ENCODE results near the gene SEMA7A.

The SEMA7A gene

DNA sequence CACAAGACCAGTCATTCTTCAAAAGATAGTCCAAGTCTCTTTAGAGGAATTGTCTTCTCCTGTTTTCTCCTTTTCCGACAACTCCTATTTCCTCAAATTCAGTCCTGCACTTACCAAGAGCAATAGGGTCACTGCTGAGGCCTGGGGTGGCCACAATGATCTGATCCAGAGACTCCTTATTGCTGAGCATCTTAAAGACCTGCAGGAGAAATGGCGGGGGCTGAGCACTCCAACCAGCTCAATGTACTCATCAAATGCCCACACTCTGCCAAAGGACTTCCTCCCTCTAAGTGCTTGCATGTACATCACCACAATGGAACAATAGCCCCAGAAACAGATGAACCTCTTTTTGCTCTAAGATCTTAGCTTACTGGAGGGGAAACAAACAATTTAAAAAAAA is 17.6 kb upstream of the SEMA7A start:
- no peak for DNase-seq

DNA sequence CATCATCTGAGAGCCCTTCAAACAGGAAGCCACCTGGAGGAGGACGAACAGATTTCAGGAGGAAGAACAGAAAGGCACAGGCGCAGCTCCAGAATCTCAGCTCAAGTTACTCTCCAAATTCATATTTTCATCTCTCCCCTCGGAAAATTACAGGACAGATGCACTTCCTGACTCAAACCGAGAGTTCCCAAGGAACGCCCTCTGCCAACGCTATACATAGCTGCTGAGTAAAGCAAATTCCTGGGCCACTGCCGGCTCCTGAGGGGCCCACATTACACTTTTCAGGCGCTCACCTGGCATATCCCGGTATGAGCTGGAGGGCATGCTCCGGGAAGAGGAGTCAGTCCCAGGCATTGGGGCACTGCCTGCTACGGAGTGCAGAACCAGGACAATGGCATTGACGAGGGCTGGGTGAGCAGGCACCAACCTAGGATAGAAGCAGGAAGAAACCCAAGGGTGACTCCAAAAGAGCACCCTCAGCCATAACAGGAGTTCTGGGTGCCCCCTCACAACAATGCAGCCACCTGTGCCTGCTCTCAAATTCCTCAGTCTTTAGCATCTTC is 16.0 kb upstream of the SEMA7A start:
- DNase-seq, result no peak

DNA sequence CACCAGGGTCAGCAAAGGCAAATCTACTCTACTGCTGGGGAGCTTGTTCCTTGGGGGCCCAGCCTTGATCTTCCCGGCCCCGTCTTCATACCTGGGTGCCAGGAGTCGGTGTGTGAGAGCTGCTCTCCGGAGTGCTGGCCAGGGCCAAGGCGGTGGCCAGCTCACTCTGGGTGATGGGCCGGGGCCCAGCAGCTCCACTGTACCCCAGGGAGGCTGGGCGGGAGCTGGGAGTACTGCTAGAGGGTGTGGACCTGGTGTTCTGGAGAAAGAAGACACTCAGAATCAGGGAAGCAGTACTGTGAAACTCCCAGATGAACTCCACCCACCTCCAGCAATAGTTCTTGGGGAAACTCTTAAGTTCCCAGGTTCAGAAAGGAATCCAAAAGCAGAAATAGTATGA is 15.3 kb upstream of the SEMA7A start:
- no peak for DNase-seq

DNA sequence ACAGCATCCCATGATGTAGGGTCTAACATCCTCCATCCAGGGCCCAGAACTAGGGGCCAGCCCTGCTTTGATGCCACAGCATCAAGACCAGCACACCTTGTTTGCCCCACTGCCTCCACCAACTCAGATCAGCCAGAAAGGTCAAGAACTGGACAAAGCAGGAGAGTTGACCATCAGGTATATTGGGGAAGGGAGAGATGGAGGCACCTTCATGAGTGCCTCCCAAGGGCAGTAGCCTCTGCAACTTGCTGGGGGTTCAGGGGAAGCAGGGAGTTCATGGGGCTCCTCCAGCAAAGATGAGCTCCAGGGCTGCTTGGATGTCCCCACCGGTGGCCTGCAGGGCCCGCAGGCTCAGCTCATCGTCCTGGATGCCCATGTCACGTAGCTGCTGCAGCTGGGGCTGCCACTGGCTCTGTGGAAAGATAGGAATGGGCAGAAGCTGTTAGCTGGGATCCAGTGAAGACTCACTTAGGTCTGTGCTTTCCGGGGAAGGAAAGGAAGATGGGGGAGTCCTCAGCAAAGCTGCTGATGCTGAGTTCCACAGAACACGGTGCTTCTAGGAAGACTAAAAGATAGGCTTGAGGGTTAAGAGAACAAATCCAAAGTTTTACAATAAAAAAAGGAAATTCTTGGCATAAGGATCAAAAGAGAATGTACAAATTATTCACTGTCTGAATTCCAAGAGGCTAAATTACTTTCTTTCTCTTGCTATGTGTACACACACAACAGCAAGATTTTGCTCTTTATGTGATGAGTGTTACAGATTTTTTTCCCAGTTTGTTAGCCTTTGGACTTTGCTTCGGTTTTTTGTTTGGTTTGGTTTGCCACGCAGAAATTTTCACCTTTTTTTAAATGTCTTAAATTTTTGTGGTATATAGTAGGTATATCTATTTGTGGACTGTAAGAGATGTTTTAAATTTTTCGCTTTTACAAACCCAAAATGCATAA is 12.3 kb upstream of the SEMA7A start:
- no peak for DNase-seq

DNA sequence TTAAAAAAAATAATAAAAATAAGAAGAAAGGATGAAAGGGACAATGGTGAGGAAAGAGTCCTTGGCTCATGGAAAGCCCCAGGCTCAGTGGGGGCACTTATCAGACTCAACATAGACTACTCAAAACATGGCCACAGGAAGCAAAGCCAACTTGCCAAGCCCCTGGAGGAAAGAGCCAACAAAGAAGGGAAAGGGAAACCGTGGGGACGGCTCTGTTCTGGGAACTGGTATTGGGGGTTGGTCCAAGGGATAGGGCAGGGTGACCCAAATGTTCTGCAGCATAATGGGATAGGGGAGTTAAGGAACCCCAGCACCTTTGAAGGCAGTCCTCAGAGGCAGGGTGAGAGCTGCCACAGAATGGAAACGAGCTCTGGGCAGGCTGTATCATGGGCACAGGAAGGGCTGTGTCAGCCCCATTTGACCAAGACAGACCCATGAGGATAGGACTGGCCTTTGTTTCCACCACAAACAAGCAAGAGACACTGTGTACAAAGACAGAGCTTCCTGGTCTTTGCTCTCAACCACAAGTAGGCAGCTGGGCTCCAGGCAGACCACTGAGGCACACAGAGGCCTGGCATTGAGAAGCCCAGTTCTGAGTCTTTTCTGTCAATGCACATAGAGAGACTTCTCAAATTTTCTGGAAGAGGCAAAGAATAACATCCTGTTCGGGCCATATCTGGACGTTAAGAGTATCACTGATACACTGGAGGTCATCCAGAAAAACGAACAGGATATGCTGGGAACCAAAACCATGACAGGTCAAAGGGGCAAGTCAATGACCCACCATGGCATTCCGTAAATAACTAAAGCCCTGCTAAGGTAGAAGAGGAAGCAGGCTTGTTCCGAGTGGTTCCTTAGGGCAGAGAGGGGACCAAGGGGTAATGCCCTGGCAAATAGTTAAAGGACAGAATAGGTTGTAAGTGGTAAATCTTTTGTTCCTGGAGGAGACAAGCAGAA is 10.6 kb upstream of the SEMA7A start:
- DNase-seq, result no peak

DNA sequence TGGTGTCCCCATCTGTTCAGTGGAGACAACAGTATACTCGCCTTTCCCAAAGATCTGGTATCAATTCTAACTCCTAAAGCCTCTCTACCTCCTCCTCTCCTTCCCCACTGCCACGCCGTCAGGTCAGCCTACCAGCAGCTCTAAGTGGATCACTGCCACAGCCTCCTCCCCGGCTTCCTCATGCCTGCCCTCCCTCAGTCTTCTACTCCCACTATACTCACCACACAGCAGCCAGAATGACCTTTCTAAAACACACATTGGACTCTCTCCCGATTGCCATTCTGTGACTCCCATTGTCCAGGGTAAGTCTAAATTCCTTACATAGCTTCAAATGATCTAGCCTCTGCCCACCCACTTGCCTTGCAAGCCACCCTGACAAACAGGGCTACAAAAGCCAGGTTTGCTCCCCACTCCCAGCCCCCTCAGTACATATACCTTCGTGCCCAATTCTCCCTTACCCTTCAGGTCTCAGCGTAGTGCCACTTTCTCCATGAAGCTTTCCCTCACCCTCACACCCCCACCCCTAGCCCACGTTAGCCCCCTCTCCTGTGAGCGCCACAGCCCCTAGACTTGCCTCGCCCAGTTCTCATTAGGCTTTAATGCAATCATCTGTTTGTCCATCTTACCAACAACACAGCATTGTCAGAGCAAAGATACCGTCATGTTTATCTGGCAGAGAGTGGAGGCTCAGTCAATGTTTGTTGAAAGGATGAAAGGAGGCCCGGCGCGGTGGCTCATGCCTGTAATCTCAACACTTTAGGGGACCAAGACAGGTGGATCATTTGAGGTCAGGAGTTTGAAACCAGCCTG is 9.5 kb upstream of the SEMA7A start:
- no peak for DNase-seq

DNA sequence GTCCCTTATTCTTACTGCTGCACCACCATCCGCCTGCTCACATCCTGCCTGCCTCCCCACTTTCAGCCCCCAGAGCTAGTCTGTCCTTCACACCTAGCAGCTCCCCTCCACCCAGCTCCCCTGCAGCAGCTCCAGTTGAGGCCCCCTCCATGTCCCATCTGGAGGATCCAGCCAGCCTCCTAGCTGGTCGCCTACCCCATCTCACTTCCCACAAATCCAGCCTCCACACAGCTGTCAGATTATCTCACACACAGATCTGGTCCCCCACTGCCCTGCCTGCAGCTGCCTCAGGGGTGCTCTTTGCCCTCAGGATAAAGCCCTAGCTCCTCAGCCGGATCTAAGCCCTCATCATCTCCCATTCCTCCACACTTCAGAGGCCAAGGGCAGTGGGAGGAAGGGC is 8.8 kb upstream of the SEMA7A start:
- no peak for DNase-seq

DNA sequence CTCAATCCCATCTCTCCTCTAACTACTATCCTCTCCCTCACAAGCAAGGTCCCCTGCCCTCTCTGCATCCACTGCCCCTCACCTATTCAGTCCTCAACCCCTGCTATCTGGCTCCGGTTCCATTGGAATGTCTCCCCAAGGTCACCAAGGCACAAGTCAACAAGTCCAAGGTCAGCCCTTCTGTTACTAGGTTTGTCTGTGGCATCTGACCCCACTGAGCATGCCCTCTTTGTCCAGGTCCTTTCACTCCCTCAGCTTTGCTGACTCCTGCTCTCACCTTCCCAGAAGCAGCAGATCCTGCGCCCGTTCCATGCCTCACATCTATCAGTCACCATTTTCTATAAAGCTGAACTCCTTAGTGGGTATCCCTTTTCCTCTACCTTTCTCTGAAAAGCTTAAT is 8.3 kb upstream of the SEMA7A start:
- no peak for DNase-seq

DNA sequence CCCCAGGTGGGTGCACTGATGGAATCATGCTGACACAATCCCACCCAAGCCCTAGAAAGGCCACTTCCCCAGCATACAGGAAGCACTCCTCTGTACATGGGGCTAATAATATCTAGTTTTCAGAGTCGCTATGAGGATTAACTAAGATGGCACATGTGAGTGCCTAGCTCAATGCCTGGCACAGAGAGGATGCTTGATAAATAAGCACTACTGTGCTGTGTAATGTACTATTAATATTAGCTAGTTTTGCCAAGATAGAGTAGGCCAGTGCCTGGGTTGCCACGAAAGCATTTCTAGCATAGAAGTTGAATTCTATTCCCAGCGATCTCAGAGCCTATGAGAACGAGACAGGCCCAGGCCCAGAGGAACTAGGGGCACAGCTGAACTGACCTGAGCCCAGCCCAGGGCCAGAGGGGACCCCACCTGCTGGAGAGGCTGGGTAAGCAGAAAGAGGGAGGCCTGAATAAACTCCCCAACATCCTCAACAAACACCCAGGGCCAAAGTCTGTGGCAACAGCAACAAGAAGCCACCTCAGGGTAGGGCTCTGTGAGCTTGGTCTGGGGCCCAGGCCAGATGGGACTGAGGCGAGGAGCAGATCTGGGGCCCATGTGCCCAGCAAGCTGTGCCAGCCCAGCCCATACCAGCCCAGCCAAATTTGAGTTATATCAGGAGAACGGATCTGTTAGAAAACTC is 7.6 kb upstream of the SEMA7A start:
- DNase-seq, result no peak

DNA sequence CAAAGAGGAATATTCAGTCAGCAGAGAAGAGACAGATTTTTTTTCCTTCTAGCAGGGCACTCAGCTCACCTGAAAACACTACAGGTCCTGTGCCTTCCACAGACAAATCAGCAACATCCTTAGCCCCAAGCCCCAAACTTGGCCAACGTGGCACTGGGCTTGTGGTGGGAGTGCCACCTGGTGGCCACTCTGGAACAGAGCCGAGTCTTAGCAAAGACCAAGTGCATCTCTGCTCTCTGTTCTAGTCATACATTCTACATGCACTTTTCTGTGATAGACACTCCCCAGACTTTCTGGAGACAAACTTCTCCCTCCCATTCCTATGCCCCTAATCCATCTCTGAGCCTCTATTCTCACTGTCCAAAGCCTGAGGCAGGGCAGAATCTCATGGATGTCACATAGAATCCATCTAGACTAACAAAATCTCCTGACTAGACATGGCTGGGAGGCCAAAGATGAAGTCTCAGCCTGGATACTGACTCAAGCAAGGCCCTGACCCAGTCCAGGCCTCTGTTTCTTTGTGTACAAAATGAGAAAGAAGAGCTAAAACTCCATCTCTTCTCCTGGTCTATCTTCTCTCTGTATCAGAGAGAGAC is 5.1 kb upstream of the SEMA7A start:
- DNase-seq, result peak; percentile 47 to 74

DNA sequence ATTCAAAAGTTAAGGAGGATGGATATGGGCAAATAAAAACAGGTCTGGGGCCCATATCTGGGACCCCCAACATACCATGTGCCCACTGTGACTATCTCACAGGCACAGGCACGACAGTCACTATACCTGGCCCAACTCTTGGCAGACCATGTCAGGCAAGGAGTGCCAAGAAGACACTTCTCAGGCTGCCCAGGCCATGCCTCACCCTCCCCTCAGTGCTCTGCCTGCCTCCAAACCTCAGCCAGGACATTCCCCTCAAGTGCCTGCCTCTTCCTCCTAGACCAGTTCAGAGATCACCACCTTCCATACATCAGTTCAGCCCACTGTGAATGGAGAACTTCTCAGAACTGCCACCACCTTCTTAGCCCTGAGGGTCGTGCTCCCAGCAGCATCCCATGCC is 4.4 kb upstream of the SEMA7A start:
- no peak for DNase-seq

DNA sequence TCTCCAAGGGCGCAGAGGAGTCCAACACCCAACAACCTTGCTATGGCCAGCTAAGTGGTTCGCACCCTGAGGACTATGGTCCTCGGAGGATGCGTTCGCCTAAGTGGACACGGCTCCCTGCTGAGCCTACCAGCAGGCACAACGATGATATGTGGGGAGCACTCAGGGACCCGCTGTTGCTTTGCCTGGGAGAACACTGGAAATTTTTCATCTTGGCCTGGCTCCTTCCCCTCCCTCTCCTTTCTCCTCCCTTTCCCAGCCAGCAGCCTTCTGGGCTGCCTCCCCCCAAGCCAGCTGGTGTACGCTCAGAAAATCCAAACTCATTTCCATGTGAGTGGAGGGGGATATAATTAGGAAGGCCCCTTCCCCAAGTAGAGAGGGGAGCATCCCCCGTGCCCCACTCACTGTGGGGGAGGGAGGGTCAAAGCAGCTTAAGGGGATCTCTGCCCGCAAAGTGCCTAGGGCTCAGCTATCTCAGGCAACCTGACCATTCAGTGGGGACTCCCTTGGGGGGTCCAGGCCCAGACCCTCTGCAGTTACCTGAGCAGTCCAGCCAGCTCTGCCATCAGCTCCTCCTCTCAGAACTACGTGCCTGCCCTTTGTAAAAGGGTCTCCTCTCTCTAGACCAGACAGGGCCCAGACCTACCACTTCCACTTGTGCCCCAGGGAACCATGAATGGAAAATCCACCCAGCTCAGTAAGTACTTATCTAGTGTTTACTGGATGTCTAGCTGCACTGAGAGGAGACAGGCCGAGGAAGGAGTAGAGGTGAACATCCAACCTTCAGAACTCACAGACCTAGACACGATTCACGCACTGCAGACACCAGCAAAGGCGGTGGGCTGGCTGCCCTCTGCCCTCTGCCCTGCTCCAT is 742 bp upstream of the SEMA7A start:
- no peak for DNase-seq

DNA sequence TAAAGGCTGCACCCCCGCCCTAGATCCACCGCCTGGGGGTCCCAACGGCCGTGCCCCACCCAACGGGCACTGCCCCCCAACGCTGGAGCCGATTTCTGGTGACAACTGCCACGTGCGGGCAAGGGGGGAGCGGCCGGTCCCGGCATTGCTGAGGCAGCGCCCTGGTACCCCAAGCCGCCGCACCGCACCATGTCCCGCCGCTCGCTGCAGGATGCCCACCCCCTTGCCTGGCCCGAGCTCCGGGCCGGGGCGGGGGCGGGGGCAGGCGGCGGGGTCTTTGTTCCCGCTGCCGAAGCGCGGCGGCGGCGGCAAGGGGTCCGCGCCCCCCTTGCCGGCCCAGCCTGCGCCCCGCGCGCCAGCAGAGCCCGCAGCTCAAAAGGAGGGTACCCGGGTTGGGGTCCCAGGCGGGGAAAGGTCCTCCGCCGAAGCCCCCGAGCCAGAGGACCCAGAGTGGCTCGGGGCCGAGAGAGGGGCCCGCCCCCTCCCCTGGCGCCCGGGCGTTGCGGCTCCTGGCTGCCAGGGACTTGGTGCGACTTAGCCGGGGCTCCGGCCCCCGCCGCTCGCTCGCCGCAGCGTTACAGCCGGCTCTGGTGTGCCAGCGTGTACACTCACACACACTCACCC is 678 bp downstream of the SEMA7A start:
- no peak for DNase-seq

DNA sequence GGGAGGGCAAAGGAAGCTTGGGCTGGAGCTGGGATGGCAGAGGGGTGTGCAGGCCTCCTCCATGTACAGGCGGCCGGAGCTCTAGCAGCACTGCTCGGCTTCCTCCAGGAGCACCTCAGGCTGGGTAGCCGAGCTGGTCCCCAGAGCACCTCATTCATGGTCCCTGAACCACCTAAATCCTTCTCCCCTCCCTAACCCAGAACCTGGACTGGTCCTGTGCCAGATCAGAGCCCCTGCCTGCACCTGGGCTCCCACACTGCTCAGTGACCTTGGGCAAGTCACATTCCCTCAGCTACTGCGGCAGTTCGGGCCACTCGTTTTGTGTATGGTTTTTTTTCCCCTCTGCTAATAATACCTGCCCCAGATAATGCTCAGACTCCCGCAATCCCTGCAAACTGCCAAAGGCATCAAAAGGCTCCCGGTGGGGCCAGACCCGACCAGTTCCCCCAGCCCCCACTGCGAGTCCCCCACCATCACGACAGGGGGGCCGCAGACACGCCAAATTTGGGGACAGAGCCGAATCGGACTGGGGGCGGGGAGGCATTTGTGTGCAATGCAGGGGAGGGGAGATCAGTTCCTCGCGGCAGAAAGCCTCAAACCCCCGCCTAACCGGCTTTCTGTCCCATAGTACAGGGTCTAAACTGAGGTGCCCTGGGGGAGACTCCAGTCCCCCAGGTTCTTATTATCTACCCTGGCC is 1.3 kb downstream of the SEMA7A start:
- DNase-seq, result no peak

DNA sequence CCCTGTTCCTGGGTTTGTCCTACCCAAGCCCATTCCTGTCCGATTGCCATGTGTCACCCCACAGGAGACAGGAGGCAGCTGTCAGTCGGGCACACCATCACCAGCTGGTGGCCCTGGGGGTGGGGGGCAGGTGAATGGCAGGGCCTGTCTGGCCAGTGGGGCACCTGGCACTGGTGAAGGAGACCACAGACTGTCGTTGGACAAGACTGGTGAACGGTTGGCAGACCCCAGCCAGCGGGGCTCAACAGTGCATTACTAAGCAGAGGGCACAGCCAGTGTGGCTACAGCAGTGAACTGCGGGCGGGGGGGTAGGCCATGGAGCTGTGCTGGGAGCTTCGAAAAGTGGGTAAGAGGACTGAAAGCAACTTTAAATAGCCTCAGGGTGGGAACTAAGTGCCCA is 2.1 kb downstream of the SEMA7A start:
- DNase-seq, result no peak

DNA sequence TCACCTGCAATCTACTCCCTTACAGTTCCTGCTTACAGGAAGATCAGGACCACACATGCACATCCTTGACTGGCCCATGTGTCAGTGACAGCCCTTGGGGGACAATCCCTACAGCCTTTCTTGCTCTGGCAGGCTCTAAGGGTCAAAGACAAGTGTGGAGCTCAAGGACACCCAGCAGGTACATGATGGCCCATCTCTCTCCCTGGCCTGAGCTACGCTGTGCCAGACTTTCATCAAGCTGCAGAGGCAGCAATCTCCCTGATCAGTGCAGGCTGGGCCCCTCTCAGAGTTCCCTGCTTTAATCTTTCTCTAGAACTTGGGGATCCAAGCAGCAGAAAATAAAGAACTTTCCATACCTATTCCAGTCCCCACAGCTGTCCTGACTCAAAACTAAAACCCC is 2.6 kb downstream of the SEMA7A start:
- no peak for DNase-seq

DNA sequence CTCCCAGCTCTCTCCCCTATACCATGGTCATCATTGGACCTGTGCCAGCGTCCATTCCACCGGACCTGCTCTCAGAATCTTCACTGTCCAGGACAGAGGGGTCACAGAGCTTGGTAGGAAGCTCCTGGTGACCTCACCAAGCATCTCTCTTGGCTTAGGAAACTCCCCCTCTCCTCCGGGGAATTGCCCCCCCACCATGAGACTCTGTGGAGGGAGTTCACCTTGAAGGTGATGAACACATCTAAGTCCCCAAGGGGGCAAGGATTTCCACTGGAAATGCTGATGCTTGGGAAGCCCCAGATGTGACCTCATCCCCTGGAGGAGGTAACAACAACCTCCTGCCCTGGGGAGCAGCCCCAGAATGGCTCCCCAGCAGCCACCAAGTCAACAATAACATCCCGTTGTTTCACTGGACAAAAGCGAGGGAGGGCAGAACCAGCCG is 3.2 kb downstream of the SEMA7A start:
- no peak for DNase-seq

DNA sequence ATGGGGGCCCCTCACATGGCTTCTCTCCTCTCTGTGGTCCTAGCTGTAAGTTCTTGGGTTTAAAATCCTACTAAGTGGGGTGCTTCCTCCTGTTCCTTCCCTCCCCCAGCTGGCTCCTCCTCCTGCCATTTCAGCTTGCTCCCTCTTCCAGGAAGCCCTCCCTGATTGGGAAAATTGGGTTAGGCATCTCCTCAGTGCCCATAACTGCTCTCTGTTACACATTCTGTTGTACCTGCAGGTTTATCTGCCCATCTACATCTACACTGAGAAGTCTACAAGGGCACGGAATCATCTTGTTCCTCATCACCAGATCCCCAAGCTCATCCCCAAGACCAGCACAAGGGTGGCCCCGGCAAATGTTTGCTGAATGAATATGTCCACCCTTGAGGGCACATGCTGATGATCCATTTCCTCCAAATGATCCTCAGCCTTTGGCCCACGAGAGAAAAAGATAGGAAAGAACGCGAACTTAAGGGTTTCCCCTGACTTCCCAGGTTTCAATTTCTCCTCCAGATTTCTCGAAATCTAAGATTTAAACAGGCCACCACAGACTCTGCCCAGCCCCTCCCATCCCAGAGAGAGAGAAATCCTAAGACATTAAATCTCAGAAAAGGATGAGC is 3.9 kb downstream of the SEMA7A start:
- no peak for DNase-seq
